Suppressor macrophage (primary cell): Measurements from ENCODE around the gene ADAMTSL1.

Source experiments
- DNase-seq, 4 experiments: peaks; one replicate each; pipeline ENCODE4 v3.0.0-alpha.2; 2020 to 2022

Gene ADAMTSL1

DNA sequence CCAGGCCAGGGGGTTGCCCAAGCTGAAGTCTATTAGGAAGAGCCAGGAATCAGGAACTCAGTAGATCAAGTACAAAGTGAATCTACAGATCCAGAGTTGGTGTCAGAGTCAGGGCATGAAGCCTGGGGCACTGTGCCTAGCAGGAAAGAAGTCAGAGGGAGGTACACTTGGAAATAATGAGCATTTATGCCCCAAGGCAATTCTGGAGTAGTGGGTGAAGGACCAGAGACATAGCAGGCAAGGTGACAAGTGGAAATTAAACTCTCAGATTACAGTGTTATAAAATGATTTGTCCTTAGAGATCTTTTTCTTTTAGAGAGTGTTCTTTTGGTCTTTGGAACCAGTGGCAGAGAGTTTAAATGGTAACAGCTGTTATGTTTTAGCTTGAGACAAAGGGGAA, 138.0 kb downstream of the ADAMTSL1 start:
- DNase-seq = no peak

DNA sequence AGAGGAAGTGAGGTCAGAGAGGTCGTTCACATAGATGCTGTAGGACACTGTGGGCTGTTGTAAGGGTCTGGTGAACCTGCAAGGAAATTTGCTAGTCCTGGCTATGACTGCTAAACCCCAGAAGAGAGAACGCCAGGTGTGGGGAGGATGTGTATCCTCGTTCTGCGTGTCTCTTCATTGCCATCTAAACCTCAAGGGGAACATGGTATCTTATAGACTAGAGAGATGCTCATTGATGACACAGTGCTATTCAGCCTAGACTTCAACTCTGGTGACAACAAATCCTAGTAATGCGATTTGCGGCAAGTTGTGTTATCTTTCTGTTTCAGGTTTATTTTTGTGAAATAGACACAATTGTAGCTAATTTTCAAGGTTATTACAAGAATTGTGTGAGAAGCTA, 140.2 kb downstream of the ADAMTSL1 start:
- no peak for DNase-seq

DNA sequence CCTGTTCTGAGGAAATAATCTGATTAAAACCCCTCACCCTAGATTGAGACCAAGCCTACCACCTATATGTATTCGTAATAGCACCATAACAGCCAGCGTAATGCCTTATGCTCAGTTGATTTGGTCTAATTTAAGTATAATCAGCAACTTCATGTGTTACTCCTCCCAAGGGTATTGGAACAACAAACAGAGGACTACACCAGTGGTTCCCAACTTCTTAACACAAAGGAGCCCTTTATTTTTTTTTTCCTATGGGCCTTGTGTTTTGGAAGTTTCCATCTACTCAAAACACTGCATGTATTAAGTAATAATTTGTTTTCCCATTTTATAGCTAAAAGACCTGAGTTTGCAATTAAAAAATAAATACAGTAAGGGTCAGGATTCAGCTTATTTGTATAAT, 140.7 kb downstream of the ADAMTSL1 start:
- DNase-seq = no peak

DNA sequence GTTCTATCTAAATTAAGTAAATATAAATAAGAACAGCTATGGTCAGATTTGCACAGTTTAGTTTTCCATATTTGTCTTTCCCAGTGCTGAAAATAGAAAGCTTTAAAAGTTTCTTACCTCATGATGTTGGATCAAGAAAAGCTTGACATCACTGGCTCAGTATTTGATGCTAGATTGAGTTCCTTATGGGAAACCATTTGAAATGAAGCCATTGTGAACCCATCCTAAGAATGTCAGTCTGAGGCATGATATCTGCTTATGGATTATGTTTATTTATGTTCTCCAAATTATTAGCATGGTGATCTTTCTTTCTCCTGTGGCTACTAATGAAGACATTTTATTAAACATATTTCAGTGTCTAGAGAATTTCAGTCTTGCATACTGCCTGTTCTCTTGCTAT, 143.0 kb downstream of the ADAMTSL1 start:
- no peak for DNase-seq

DNA sequence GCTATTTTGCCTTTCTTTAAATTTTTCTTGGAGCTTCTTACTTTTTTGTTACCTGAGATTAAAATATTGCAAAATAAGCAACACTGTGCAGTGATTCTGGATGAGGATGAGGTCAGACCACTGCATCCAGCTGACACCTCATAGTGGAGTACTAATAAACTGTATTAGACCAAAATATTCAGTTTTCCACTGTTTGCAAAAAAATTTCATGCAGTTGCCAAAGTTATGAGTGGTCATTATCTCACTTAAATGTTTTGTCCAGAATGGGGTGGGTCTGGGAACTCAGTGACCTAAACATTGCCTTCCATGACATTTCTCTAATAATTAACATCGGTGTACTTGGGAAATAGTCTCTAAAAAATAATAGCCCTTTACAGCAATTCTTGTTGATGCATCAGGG, 143.8 kb downstream of the ADAMTSL1 start:
- DNase-seq = no peak

DNA sequence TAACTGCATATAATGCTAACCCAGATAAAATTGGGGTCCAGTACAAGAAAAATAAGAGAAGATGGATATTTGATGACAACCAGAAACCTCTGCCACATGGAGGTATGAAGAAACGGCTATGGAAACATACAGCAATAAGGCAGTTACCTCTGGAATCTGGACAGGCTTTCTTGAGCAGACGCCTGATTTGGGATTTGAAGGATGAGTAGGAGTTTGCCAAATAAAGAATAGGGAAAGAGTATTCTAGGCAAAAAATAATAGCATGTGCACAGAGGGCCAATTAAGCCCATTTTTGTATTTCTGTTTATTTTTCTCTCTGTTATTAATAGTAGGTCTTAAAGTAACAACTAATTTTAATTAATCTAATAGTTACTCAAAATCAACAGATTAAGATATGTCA, 144.9 kb downstream of the ADAMTSL1 start:
- DNase-seq = no peak

DNA sequence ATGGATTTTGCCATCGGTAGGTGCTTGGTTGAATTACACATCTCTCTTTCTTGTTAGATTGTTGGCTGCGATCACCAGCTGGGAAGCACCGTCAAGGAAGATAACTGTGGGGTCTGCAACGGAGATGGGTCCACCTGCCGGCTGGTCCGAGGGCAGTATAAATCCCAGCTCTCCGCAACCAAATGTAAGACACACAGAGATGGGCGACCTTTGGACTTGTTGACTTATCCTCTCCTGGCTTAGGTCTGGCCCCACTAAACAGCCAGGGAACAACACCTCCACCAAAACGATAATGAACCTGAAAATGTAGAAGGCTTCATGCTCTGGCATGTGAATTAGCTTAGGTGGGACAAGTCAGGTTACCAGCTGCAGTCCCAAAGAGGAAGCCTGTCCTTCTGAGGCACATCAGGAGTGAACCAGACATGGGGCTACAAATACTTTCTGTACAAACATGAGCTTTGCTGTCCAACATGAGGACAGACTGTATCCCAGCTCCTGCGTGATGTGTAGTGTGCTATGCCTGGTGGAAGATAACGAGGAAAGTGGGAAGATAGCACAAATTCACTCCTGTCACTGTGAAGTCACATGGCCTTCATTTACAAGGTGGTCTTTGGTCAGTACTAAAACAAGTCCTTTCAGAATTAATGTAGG, 148.4 kb downstream of the ADAMTSL1 start:
- DNase-seq = no peak

DNA sequence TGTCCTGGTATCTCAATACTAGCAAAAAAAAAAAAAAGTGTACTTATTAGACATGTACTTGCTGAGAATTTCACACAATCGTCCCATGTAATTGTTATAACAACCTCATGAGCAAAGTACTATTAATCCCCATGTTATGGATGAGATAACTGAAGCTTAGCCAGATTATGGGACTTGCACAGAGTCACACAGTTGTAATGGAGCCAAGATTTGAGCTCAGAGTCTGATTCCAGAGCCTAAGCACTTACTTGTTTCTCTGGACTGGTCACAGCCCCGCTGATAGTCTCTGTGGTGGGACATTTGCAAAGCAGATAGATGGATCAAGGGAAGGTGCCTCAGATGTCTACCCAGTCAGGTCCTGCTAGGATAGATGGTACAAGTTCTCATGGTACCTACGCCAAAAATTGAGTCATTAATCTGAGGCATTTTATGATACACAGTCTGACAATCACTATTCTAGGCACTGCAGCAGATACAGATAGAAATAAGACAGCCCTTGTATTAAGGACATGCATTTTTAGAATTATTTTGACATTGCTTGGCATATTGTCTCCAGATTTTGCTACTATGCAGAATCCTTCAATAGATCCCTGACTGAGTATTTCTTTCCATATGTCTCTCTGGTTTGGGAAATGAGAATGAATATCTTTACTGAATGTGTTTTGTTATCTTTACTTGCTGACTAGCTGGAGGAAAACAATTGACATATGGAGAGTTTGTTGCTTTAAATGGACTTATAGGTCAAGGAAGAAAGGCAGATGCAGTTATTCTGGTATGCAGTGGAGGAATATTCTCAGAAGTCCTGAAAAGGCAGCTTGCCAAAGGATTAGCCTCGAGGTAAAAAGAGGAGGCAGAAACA, 149.5 kb downstream of the ADAMTSL1 start:
- no peak for DNase-seq

DNA sequence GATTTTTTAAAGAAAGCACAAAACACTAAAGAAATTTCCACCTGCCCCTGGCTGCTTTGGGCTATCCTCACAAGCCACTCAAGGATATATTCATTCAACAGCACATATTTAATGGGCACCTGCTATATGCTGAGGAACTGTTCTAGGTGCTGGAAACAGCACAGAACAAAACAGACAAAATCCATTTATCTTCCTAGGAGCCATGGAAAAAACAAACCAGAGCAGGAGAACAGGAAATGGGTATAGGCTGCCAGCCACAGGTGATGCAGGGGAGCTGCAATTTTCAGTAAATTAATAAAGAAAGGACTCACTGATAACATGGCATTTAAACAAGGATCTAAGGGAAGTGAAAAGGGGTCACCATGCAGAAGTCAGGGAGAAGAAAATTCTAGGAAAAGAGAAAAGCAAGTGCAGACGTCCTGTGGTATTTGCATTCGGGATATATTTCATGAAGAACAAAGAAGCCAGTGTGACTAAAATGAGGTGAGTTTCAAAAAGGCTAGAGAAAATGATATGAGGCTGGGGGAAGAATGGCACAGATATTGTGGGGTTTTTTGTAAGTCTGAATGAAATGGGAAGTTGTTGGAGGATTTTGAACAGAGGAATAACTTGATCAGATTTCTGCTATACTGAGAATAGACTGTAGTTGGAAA, 152.2 kb downstream of the ADAMTSL1 start:
- no peak for DNase-seq

DNA sequence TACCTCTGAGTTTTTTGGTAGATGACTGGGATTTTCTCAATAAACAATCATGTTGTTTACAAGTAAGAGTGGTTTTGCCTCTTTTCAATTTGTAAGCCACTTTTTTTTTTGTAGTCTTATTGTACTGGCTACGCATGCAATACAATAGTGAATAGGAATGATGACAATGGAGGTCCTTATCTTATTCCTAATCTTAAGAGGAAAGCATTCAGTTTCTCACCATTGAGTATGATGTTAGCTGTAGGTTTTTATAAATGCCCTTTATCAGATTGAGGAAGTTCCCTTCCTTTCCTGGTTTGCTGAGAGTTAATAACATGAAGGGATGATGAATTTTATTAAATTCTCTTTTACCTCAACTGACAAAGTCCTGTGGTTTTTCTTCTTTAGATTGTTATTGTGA, 155.2 kb downstream of the ADAMTSL1 start:
- DNase-seq = no peak

DNA sequence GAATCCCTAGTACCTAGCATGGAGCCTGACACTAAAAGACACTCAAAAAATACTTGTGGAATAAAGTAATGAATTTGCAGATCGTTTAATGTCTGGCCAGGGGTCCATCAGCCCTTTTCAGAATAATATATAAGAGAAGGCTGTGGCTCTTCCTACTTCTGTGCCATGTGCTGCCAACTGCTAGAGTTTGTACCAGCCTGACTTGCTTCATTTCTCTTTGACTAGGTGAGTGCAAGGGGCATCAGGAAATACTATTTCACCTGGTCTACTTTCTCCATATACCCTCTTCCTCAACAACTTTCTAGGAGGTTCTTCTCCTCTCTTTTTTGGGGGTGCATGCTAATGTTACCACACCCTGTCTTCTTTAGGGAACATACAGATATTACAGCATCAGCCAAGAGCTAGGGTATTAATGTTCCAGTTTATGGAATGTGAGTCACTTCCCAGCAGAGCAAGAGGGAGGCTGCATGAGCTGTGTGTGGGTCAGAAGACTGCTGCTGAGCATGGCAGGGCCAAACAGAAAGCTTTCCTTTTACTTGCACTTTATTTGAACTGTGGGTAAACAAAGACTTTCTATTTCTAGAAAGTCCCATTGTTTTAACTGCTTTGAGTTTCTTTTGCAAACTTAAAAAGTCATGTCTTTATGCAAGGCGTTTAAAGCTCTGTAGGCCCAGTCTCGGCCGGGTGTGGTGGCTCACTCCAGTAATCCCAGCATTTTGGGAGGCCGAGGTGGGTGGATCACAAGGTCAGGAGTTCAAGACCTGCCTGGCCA, 158.9 kb downstream of the ADAMTSL1 start:
- no peak for DNase-seq

DNA sequence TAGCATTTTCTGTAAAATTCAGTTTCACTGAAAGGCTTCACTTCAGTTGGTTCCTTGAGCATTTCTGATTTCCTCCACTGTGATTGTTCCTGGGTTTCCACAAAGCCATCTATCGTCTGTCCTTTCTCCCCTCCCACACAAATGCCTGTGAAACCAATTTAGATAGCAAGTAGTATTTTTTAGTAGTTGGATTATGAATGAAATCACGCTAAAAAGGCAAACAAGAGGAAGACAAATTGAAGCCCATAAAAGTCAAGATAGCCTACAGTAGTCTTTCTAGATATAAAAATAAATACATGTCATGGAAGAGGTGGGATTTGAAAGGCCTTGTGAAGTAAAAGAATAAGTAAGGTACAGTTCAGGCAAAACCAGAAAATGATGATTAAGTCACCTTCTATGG, 162.8 kb downstream of the ADAMTSL1 start:
- no peak for DNase-seq

DNA sequence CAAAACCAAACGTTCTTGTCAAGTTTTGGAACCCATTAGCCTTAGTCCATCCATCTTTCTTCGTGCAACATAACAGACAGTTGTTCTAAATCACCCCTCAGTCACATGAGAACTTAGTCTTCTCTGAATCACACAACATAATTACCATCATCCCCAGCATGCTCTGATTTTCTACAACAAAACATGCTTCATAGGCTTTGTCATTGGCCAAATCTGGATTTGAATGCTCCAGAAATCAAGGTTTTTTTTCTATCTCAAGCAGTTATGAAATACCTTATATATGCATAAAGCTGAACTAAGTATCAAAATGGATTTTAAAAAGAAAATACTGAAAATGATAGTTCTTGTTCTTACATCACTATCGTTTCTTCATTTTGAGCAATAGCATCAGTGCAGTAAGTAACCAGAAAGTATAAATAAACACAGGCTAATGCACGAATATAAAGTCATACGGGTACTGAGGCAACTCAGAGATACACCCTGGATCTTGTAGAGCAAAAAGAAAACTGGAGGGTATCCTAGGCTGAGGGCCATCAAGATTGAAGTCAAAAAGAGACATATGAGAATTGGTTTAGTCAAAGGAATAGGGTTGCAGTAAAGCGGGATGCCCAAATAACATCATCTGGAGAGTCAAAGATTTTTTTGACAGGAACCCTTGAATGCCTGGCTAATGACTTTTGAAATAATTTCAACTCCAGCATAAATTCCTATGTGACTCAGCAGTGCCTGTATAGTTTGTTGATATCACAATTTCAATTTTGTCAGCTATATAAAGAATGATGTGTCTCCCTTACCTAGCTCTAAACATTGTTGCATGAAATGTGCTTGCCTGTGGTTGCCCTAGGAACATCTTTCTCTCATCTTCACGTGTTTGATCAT, 164.7 kb downstream of the ADAMTSL1 start:
- DNase-seq = no peak

DNA sequence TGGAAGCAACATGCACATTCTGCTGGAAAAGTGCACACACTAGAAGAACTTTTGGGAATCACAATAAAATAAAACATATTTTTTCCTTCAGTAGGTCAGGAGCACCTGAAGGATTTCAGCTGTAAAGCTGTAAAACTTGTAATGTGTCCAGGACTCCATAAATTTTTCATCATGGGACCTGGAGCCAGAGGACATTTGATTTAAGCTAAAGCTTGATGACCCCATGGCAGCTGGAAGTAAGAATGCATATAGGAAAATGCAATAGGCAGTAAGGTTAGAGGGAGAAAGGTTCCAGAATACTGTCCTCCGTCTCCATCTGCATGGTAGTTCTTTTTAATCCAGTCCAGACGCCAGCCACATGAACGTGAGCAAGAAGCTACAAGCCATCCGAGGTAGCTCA, 166.0 kb downstream of the ADAMTSL1 start:
- no peak for DNase-seq

DNA sequence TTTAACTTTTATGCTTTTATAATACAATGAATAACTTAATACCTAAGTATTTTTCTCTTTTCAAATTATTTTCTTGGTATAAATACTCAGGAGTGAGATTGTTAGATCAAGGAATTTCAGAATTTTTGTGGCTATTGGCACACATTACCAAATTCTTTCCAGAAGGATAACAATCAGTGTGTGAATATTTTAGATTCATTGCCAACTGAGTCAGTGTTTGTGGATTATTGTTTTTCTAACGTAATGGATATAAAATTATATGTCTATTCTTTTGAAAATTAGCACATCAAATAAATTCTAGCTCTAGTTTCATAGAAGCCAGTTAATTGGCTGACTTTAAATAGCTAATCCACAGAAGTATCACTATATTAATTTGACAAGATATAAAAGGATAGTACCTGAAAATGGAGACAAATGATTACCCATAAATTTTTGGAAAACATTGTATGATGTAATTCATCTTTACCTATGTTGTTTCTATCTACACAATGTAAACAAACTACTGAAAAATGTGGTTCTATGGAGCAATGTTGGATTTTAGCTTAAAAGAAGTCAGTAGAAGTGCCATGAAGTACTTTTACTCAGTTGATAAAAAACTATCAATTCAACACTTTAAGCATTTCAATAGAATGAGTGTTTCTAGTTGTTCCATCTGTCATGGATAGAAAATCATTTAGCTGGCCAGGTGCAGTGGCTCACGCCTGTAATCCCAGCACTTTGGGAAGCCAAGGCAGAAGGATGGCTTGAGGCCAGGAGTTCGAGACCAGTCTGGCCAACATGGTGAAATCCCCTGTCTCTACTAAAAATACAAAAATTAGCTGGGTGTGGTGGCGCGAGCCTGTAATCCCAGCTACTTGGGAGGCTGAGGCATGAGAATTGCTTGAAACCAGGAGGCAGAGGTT, 185.1 kb downstream of the ADAMTSL1 start:
- DNase-seq = no peak

DNA sequence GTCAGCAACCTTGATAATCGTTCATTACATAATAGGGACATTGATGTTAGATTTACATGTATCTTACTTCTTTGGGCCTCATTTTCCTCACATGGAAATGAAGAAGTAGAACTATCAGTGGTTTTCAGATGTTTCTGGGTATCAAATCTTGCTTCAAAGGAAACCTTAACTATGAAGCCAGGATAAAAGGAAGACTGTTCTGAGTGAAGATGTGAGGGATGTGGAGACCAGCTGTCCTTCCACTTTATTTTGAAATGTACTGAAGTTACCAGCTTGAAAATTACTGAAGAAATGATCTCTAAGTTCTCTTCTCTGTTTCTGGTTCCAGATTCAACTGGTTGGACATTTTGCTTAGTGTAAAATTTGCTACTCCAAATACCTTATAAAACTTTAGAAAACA, 186.0 kb downstream of the ADAMTSL1 start:
- no peak for DNase-seq

DNA sequence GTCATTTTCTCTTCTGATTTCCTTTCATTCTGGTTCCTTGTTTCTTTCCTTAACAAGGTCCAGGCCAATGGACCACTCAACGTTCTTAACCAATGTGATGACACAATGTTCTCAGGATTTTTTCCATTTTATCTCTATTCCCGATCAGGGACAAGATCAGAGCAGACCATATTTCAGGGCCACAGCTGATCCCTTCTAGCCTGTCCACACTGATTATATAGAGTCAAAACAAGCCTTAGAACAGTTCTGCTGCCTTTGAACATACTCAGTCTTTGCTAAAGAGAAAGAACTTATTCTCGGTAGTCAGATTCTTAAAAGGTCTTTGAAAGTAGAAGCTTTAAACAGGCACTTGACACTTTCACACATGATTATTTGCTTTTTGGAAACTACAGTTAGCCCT, 188.4 kb downstream of the ADAMTSL1 start:
- no peak for DNase-seq

DNA sequence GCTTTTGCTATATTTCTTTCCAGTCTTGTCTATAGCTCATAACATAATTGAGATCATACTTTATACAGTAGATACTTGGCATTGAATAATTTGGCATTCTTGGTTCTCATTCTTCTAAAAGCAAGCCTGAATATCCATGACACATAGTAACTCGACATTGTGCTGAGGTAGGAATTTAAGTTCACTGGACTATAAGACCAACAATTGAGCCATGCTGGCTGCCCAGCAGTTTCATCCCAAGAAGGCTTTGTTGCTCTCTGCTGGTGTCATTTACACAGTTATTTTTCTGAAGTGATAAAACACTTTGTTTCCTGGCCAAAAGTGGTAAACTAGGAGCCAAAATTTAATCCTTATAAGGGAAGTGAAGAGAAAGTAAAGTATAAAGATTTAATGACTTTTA, 192.0 kb downstream of the ADAMTSL1 start:
- DNase-seq = no peak

DNA sequence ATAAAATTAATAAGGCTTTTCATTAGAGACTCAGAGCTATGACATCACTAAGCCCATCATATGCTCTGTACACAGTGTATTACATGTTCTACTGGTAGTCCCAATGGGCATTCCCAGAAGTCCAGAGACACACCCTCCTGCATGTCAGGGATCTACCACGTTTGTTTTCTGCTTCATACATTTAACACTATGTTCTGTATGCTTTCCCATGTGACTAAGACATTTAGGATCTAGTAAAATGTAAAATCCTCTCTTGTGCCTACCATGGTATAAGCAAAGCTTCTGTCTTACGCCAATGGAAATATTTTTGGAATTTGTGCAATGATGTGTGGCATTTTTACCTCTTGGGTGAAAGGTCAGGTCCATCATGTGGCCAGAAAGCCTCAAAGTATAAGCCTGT, 192.4 kb downstream of the ADAMTSL1 start:
- DNase-seq = no peak

DNA sequence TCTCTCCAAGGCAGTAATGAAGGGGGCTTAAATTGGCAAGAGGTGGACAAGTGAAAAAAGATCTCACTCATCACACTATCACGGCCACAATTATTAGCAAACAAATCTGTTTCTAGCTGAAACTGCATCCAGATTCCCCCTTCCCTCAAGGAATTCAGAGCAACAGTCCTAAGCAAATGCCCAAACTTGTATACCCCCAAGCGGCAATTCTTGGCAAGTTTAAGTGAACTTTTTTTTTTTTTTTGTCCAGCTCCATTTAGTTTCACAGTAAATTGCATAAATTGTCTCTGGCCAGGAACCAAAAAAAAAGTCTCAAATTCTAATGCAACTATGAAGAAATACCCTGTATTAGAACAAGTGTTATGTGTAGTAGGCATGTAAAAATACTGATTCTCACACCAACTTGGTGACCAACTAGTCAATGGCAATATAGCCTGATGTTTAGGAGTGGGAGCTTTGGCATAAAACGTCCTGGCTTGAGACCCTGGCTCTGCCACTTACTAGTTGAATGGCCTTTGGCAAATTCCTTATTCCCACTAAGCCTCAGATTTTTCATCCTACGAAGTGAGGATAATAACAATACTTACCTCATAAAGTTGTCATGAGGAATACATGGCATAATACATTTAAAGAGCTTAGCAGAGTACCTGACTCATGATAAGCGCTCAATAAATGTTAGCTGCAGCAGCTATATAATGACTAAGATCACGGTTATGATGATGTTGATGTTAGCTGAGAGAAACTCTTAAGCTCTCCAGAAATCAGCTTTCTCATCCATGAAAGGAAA, 193.2 kb downstream of the ADAMTSL1 start:
- no peak for DNase-seq
